ENCODE data around the gene AGO3.

DNA sequence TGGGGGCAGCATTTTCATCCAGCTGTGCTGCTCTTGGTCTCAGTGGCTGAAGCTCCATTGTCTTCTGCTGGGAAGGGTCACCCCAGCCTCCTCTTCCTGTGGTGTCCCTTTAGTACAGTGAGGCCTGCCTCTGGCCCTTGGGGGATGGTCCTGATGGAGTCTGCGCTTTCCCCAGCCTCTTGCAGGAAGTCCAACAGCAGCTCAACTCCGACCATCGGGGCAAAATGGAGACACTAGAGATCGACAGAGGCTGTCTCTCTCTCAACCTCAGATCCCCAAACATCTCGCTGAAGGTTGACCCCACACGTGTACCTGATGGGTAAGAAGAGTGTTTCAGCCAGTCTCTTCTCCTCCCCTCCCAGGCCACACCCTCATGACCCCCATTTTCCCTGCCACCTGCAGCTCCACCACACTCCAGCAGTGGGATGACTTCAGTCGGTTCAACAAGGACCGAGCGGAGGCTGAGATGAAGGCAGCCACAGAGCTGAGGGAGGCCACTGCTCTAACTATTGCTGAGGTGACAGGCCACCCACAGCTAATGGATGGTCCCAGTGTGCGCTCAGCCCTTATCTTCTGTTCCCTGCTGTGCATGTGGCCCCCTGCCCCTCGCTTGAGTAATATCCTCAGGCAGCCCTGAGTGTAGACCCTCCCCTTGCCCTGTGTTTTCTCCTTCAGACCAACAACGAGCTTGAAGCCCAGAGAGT is 155.8 kb downstream of the AGO3 start:
- TF ChIP-seq, protein P1, sequence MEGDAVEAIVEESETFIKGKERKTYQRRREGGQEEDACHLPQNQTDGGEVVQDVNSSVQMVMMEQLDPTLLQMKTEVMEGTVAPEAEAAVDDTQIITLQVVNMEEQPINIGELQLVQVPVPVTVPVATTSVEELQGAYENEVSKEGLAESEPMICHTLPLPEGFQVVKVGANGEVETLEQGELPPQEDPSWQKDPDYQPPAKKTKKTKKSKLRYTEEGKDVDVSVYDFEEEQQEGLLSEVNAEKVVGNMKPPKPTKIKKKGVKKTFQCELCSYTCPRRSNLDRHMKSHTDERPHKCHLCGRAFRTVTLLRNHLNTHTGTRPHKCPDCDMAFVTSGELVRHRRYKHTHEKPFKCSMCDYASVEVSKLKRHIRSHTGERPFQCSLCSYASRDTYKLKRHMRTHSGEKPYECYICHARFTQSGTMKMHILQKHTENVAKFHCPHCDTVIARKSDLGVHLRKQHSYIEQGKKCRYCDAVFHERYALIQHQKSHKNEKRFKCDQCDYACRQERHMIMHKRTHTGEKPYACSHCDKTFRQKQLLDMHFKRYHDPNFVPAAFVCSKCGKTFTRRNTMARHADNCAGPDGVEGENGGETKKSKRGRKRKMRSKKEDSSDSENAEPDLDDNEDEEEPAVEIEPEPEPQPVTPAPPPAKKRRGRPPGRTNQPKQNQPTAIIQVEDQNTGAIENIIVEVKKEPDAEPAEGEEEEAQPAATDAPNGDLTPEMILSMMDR (IDR thresholded peaks at IDR 0.05; ENCODE audit: low read depth, low read length), result no peak
- no peak for TF ChIP-seq POLR2A (IDR thresholded peaks at IDR 0.05; ENCODE audit: extremely low read depth, insufficient read length)
- TF ChIP-seq MYC (IDR thresholded peaks at IDR 0.05; ENCODE audit: low read depth, low read length), result no peak
- TF ChIP-seq MAX (IDR thresholded peaks at IDR 0.05; ENCODE audit: low read depth, low read length), result no peak
